Measurements from ENCODE around the gene TMEM271.
"Not testable (repeated sequence)": the region's sequence is repeated elsewhere in the genome, so short reads cannot be mapped to it uniquely, and the experiment has no call there.

The TMEM271 gene

DNA sequence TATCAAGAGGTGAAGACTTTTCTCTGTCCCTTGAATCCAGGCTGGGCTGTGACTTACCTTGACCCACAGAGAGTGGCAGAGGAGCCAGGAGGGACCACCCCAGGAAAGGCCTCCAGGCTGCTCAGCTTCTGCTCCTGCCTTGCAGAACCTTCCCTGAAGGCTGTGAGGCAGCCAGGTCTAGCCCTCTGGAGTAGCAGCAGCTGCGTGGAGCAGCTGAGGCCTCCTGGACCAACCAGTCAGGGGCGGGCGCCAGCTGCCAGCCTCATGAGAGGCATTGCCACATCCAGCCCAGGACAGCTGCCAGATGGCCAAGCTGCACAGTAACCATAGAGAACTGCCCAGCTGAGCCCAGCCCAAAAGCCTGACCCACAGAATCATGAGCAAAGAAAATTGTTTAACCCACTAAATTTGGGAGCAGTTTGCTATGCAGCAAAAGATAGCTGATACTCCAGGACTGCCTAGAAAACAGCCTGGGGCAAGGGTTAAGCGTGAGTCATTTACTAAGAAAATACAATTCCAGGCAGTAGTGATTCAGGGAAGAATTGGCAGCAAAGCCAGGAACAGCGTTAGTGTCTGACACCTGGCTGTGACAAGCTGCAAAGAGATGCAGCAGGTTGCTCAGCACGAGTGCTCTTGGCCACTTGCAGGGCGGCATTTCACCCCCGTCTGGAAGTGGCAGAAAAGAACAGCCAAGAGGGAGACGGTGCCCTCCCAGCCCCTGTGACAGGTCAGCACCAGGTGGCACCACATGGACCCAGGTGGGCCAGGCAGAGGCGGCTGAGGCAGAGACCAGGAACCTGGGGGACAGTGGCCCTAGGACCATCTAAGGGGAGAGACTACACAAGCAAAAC lies 34.5 kb upstream of the TMEM271 start:
- DNase-seq (ENCODE audit: low spot score), result peak; percentile 40

DNA sequence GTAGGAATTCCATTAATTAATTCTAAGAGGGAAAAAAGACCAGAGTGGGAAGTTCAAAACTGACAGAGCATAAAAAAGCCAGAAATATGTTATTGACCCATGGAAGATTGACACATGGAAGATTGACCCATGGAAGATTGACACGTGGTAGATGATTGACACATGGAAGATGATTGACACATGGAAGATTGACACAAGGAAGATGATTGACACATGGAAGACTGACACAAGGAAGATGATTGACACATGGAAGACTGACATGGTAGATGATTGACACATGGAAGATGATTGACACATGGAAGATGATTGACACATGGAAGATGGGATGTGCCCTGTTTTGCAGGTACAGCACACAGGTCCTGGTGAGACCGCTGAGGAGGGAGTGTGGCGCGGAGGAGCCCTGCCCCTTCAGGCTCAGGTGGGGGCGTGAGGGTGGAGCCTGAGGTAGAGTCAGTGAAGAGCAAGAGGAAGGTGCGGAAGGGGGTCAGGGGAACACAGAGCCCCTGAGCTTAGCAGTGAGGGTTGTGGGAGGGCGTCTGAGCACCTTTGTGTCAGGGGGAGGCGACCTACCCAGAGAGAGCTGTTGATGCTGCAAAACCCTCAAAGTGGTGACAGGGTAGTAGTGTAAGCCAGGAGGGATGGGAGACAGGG lies 33.4 kb upstream of the TMEM271 start:
- no peak for DNase-seq (ENCODE audit: low spot score)

DNA sequence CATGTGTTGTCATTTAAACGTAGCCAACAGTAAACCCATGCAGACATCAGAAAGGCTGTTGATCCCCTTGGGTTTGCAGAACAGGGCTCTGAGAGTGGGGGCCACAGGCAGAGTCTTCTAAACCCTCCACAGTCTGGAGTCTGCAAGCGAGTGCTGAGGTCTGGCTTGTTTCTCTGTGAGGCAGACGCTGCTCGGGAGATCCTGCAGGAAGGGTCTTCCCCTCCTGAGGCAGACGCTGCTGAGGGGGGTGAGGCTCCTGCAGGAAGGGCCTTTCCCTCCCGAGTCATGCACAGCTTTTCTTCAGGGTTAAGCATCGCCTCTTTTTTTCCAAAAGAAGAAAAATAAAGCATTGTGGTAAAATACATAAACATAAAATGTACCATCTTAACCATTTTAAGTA lies 32.1 kb upstream of the TMEM271 start:
- no peak for DNase-seq (ENCODE audit: low spot score)

DNA sequence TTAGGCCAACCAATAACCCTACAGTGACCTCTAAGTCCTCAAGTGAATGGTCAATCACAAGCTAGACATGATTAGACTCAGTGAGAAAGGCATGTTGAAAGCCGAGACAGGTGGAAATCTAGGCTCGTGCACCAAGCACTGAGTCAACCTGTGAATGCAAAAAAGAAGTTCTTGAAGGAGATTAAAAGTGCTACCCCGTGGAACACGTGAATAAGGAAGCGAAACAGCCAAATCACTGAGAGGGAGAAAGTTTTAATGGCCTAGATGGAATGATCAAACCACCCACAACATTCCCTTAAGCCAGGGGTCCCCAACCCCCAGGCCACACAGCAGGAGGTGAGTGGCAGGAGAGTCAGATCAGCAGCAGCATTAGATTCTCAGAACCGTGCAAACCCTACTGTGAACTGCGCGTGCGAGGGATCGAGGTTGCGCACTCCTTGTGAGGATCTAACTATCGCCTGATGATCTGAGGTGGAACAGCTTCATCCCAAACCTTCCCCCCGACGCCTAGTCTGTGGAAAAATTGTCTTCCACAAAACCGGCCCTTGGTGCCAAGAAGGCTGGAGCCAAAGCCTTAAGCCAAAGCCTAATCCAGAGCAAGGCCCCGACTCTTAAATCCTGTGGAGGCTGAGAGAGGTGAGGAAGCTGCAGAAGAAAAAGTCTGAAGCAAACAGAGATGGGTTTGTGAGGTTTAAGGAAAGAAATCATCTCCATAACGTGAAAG lies 29.8 kb upstream of the TMEM271 start:
- no peak for DNase-seq (ENCODE audit: low spot score)

DNA sequence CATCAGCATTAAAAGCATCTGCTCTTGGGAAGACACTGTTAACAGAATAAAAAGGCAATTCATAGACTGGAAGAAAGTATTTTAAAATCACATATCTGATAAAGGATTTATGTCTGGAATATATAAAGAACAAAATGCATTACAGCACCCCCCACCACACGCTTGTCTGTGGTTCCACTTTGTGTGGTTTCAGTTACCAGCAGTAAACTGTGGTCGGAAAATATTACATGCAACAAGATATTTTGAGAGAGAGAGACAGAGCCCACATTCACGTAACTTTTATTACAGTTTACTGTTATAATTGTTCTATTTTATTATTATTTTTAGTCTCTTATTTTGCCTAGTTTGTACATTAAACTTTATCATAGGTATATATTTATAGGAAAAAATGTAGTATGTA lies 28.0 kb upstream of the TMEM271 start:
- DNase-seq (ENCODE audit: low spot score), result no peak

DNA sequence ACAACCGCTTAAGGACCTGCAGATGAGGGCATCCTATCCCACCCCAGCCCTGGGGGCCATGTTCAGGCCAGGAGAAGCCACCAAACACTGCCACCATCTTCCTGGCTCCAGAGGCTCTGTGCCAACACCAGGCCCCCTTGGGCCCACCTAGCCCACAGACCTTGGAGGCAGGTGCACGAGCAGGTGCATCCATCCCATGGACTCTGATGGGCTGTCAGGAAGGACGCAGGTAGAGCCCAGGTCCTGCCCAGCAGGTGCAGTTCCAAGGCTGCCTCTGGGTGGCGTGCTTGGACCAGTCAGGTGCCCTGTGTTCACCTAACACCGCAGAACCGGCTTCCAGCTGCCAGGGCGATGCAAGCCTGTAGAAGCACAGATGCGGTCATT lies 26.5 kb upstream of the TMEM271 start:
- peak; percentile 35 for DNase-seq (ENCODE audit: low spot score)

DNA sequence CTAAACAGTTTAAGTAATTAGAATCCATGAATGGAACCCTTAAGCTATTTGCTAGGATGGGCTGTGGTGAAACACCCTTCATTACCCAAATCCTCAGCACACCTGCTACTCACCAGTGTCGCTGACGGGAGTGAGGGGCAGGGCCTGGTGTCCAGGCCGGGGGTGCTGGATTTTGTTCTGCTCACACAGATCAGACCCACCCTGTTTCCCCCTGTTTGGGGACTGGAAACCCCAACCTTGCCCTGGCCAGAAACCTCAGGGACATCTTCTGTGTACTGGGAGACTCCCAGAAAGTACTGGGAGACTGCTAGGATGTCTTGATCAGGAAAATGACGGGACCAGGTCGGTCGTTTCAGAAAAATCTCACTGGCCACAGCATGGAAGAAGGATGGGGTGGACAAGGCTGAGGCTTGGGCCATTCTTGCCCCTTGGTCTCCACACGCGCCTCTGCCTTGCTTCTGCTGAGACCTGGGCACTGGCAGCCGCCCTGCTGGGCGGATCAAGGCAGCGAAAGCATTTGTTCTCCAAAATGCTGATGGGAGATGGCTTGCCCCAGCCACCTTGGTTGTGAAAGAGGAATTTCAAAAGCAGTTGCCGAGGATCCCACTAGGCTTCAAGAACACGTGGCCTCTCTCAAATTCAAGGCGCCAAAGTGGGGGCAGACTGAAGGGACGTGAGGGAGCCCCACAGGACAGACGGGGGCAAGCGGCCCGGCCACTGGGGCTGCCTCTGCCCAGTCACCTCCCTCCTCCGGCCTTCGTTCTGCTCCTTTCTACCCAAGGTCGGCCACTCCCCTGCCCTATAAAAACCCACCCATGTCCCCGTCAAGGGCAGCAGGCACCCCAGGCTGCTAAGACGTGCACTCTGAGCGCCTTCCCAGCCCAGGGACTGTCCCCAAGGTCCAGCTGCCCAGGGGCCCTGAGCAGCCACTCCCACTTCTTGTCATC lies 25.8 kb upstream of the TMEM271 start:
- DNase-seq (ENCODE audit: low spot score), result no peak

DNA sequence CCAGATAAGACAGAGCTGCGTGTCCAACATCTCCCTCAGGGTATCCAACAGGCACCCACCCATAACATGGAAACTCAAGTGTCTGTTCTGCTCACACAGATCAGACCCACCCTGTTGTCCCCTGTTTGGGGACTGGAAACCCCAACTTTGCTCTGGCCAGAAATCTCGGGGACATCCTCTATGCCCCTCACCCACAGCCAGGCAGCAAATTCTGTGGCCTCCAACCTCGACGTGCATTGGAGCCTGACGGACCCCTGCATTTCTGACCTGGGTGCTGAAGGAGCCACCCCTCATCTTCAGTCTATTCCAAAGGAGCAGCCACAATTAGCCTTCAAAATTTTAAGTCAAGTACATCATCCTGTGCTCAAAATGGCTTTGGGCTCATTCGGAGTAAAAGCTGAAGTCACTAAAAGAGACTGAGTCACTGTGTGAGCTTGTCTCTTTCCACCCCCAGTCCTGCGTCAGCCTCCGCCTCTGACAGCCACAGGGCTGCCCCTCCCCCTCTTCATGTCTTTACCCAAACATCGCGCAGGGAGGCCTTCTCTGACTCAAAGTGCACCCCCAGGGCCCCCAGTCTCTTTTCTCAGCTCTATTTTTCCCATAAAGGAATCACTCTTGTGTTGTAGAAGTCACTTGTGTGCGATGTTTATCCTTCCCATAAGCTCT lies 24.9 kb upstream of the TMEM271 start:
- no peak for DNase-seq (ENCODE audit: low spot score)

DNA sequence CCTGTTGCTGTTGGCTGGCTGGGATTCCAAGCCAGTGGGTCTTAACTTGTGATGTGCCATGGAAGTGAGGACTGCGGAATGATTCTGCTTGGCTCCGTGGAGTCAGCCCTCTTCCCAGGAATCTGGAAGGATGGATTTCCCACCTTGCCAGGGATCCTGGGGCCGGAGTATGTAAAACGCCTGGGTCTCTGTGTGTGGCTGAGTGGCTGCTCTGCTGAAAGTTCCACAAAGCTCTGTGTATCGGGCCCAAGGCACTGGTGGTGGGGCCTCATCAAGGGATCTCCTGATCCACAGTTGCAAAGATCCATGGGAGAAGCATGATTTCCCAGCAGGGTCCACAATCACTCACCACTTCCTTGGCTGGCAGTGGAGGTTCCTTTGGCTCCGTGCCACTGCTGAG lies 24.1 kb upstream of the TMEM271 start:
- no peak for DNase-seq (ENCODE audit: low spot score)

DNA sequence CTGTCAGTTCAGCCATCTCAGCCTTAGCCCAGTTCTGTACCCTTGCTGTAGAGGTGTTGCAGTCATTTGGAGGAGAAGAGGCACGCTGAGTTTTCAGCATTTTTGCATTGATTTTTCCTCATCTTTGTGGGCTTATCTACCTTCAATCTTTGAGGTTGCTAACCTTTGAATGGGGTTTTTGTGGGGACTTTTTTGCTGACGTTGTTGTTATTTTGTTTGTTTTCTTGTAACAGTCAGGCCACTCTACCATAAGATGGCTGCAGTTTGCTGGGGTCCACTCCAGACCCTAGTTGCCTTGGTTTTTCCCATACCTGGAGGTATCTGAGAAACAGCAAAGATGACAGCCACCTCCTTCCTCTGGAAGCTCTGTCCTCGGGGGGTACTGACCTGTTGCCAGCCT lies 22.8 kb upstream of the TMEM271 start:
- DNase-seq (ENCODE audit: low spot score), result no peak

DNA sequence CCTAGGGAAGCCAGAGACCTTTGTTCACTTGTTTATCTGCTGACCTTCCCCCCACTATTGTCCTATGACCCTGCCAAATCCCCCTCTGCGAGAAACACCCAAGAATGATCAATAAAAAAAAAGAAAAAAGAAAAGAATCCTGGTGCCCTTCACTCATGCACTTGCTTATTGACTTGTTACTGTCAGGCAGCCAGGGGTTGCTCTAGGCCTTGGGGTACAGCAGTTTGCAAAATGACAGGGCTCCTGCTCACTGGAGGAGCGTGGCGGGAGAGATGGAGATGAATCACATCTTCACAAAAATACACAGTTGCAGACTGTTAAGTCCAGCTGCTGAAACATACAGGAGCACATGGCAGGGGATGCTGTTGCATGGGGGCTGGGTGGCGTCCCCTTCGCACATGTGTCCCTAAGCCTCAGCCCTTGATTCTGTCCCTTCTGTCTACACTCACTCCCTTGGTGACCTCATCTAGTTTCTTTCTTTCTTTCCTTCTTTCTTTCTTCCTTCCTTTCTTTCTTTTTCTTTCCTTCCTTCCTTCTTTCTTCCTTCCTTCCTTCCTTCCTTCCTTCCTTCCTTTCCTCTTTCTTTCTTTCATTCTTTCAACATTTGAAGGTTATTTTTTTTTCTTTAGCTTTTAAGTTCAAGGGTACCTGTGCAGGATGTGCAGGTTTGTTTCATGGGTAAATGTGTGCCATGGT lies 16.9 kb upstream of the TMEM271 start:
- DNase-seq (ENCODE audit: low spot score), result no peak

DNA sequence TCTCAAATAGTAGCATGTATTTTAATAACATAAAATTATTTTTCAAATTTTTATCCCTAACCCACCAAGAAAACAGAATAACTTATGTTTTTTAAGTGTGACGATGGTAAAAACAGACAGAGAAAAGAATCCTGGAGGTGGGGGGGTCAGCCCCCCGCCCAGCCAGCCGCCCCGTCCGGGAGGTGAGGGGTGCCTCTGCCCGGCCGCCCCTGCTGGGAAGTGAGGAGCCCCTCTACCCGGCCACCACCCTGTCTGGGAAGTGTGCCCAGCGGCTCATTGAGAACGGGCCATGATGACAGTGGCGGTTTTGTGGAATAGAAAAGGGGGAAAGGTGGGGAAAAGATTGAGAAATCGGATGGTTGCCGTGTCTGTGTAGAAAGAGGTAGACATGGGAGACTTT lies 16.1 kb upstream of the TMEM271 start:
- DNase-seq (ENCODE audit: low spot score), result not testable (repeated sequence)

DNA sequence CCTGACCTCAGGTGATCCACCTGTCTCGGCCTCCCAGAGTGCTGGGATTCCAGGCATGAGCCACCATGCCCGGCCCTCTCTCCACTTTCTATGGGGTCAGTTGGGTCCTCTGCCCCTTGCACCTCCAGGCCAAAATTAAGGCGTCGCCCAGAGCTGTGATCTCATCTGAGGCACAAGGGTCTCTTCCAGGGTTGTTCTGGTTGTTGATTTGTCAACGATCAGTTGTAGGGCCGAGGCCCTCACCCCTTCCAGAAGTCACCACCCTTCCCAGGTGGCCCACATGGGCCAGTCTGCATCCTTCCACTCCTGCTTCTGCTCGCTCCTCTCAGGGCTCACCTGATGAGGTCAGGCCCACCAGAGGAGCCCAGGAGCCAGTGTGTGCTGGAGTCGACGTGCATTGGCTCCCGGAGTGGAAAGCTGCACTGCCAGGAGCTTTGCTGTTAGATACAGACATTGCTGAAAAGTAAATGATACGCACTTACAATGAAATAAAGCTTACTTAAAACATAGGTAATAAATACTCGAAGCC lies 14.3 kb upstream of the TMEM271 start:
- no peak for DNase-seq (ENCODE audit: low spot score)

DNA sequence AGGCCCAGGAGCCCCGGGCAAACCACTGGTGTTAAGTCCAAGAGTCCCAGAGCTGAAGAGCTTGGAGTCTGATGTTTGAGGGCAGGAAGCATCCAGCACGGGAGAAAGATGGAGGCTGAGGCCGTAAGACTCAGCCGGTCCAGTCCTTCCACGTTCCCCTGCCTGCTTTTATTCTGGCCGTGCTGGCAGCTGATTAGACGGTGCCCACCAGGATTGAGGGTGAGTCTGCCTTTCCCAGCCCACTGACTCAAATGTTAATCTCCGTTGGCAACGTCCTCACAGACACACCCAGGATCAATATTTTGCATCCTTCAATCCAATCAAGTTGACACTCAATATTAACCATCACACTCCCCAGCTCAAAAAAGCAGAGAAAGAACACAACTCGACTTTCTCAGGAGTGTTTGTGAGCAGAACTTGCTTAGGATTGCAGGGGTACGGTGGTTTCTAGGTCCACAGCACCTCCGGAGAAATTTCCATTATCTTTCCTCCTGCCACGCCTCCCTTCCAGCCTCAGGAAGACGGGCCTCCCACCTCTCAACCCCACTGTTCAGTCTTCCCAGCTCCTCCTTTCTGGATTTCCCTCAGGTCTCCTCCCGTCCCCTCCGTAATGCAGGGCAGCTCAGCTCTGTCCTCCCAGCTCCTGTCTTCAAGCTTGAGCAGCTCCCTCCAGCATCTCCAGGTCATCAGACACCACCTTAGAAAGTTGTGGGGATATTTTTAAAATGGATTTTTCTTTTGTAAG lies 13.3 kb upstream of the TMEM271 start:
- no peak for DNase-seq (ENCODE audit: low spot score)

DNA sequence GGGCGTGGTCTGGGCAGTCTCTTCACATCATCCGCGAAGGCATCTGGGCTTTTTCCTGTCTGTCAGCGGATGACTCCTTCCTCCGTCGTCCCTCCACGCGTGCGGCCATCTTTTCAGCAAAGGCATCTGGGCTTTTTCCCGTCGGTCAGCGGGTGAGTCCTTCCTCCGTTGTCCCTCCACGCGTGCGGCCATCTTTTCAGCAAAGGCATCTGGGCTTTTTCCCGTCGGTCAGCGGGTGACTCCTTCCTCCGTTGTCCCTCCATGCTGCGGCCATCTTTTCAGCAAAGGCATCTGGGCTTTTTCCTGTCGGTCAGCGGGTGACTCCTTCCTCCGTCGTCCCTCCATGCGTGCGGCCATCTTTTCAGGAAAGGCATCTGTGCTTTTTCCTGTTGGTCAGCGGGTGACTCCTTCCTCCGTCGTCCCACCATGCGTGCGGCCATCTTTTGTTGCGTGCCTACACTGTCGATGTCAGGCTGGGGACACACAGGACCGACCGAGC lies 12.3 kb upstream of the TMEM271 start:
- DNase-seq (ENCODE audit: low spot score), result no peak

DNA sequence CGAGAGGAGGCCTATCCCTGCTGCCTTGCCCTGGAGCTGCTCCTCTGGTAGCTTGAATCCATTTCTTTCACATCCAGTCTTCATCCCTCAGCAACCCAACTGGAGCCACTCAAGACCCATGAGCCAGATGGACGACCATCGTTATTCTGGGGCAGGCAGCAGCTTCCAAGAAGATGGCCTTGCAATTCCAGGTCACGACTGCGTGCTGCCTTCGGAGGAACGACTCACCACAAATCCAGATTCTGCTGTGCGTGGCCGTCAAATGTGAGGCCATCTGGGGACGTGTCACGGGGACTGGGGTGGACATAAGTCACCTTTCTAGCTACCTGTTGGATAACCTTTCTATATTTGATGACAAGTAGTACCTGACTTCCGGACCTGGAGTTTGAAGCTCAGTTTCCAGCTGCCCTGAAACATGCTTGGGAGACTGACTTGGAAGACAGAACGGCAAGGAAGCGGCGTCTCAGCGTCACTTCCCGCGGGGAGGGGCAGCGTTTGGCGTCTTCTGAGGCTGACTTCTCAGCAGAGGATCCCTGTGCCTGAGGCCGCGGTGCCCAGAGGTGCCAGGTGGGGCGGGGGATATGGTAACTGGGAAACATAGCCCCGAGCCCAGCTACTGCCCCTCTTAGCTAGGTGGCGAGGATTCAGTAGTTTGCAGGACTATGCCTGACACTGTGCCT lies 11.7 kb upstream of the TMEM271 start:
- DNase-seq (ENCODE audit: low spot score), result no peak

DNA sequence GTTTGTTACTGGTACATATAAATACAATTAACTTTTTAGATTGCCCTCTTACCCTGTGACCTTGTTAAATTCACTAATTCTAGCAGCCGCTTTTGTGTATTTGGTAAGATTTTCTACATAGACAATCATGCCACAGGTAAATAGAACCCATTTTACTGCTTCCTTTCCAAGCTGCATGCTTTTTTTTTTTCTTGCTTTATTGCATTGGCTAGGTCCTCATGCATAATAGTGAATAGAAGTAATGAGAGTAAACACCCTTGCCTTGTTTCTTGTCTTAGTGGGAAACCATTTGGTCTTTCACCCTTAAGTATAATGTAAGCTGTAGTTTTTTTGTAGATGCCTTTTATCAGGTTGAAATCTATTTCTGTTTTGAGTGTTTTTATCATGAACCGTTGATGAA lies 7.7 kb upstream of the TMEM271 start:
- DNase-seq (ENCODE audit: low spot score), result no peak

DNA sequence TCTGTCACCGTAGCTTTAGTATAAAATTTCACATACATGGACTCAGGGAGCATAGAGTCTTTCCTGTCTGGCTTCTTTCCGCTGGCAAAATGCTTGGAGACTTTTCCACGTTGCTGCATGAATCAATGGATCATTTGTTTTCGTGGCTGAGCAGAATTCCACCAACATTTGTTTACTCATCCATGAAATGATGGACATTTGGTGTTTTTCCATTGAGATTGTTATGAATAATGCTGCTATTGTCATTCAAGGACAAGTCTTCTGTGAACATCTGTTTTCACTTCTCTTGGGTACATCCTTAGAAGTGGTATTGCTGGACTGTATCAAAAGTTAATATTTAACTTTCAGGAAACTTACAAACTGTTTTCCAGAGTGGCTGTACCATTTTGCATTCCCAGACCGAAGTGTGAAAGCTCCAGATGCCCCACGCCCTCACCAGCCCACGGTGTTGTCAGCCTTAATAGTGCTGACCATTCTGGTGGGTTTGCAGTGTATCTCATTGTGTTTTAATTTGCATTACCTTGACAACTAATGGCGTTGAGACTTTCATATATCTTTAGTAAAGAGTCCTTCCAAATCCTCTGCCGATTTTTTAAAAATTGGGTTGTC lies 5.8 kb upstream of the TMEM271 start:
- no peak for DNase-seq (ENCODE audit: low spot score)

DNA sequence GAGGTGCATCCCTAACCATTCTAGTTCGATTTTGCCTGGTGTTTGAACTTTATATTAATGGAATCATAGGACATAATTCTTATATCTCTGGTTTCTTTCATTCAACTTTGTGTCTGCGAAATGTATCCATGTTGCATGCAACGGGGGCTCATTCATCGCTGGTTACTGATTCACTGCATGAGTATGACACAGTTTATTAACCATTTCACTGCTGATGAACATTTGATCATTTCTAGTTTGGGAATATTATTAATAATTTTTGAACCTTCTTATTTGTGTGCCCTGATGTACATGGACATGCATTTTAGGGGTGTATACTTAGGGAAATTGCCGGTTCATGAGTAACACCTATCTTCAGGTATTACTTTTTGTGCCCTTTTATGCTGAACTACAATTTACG lies 5.1 kb upstream of the TMEM271 start:
- no peak for DNase-seq (ENCODE audit: low spot score)

Measured in LoVo (cell line).